WTC11 (cell line): ENCODE measurements around the gene ARL15. TPM values are rescaled to one million over a fixed set of nuclear protein-coding genes. Genes with fewer than 3 reads are reported as not detected.
A peak's percentile ranks its signal among the peaks of the same experiment; 100 is the strongest.

Experiments
- ATAC-seq: fragments of 200-7000 bp; cut with Tn5 transposase; 2 replicates; pipeline ENCODE4 v1.10.0; 2021; ENCODE audit warnings: mild to moderate bottlenecking, moderate library complexity
- CTCF ChIA-PET: fragments of 300-600 bp; sonication (Branson Sonifier 250); formaldehyde crosslinking; loops from one replicate; lab custom pipeline; 2021; ENCODE audit warnings: antibody characterized with exemption; lab: Charles Lee
- POLR2A ChIA-PET: fragments of 350-600 bp; sonication (Branson Sonifier 250); formaldehyde crosslinking; loops from one replicate; lab custom pipeline; 2021; ENCODE audit warnings: antibody characterized with exemption; lab: Charles Lee
- DNase-seq: peaks from one replicate; pipeline ENCODE4 v3.0.0; 2021; ENCODE audit warnings: low spot score
- H3K27ac Mint-ChIP-seq: 2 replicates; pipeline ENCODE4 v1.8.0; 2021; ENCODE audit warnings: mixed read lengths
- H3K27me3 Mint-ChIP-seq: 2 replicates; pipeline ENCODE4 v1.8.0; 2021; ENCODE audit warnings: low read depth, mild to moderate bottlenecking, moderate library complexity, mixed read lengths
- H3K36me3 Mint-ChIP-seq: 2 replicates; pipeline ENCODE4 v1.8.0; 2021; ENCODE audit warnings: mixed read lengths
- H3K4me1 Mint-ChIP-seq: 2 replicates; pipeline ENCODE4 v1.8.0; 2022; ENCODE audit warnings: mixed read lengths
- H3K4me3 Mint-ChIP-seq: 2 replicates; pipeline ENCODE4 v1.8.0; 2021; ENCODE audit warnings: mild to moderate bottlenecking, moderate library complexity, mixed read lengths
- H3K9me3 Mint-ChIP-seq: 2 replicates; pipeline ENCODE4 v1.8.0; 2021; ENCODE audit warnings: mixed read lengths
- ATF1 ChIP-seq: sonication (generic); formaldehyde crosslinking; IDR thresholded peaks from 2 replicates; pipeline ENCODE4 v1.8.1; 2023; ENCODE audit warnings: mild to moderate bottlenecking, moderate library complexity, missing genetic modification reagents
- ATF2 ChIP-seq: sonication (generic); formaldehyde crosslinking; IDR thresholded peaks from 2 replicates; pipeline ENCODE4 v1.8.1; 2022; ENCODE audit warnings: low read depth, missing genetic modification reagents, borderline replicate concordance
- ATF6 ChIP-seq: sonication (generic); formaldehyde crosslinking; IDR thresholded peaks from 2 replicates; pipeline ENCODE4 v1.8.1; 2023; ENCODE audit warnings: mild to moderate bottlenecking, missing genetic modification reagents
- CREM ChIP-seq: sonication (generic); formaldehyde crosslinking; IDR thresholded peaks from 2 replicates; pipeline ENCODE4 v1.8.1; 2022; ENCODE audit warnings: mild to moderate bottlenecking, missing genetic modification reagents, moderate library complexity
- FOXP1 ChIP-seq: sonication (generic); formaldehyde crosslinking; IDR thresholded peaks from 2 replicates; pipeline ENCODE4 v1.8.0; 2022; ENCODE audit warnings: missing genetic modification reagents, mild to moderate bottlenecking, moderate library complexity, borderline replicate concordance
- FOXP4 ChIP-seq: sonication (generic); formaldehyde crosslinking; IDR thresholded peaks from 2 replicates; pipeline ENCODE4 v1.8.0; 2022; ENCODE audit warnings: mild to moderate bottlenecking, missing genetic modification reagents
- MLX ChIP-seq: sonication (generic); formaldehyde crosslinking; IDR thresholded peaks from 2 replicates; pipeline ENCODE4 v1.8.1; 2023; ENCODE audit warnings: mild to moderate bottlenecking, missing genetic modification reagents, moderate library complexity
- OVOL2 ChIP-seq: fragments of 250-450 bp; sonication (Bioruptor Pico); IDR thresholded peaks from 2 replicates; pipeline ENCODE4 v1.9.0; 2021; ENCODE audit warnings: mild to moderate bottlenecking, borderline replicate concordance
- SOX15 ChIP-seq: fragments of 250-450 bp; sonication (Bioruptor Pico); IDR thresholded peaks from 2 replicates; pipeline ENCODE4 v1.9.0; 2021; ENCODE audit warnings: mild to moderate bottlenecking
- ZBTB43 ChIP-seq: sonication (generic); formaldehyde crosslinking; IDR thresholded peaks from 2 replicates; pipeline ENCODE4 v1.8.1; 2023; ENCODE audit warnings: mild to moderate bottlenecking, missing genetic modification reagents
- ZNF121 ChIP-seq: sonication (generic); formaldehyde crosslinking; IDR thresholded peaks from 2 replicates; pipeline ENCODE4 v1.8.0; 2023; ENCODE audit warnings: missing genetic modification reagents
- ZNF263 ChIP-seq: sonication (generic); formaldehyde crosslinking; IDR thresholded peaks from 2 replicates; pipeline ENCODE4 v1.8.1; 2022; ENCODE audit warnings: low read depth, mild to moderate bottlenecking, moderate library complexity, missing genetic modification reagents
- ZNF281 ChIP-seq: sonication (generic); formaldehyde crosslinking; IDR thresholded peaks from 2 replicates; pipeline ENCODE4 v1.8.0; 2023; ENCODE audit warnings: mild to moderate bottlenecking, missing genetic modification reagents
- ZNF317 ChIP-seq: sonication (generic); formaldehyde crosslinking; IDR thresholded peaks from 2 replicates; pipeline ENCODE4 v1.8.1; 2023; ENCODE audit warnings: low read depth, mild to moderate bottlenecking, moderate library complexity, missing genetic modification reagents, borderline replicate concordance
- total RNA-seq: library from RNA; stranded (reverse); gene quantifications from 3 replicates; pipeline ENCODE4 v1.2.3, GENCODE V29; 2021

ARL15 gene
- total RNA-seq, 1 experiment from 2014 or later: 20.1 TPM

GRCh38 chr5:54296386-54296785 lies 14.0 kb downstream of the ARL15 start:
- TF ChIP-seq MLX (CRISPR knock-in tag): no peak
- TF ChIP-seq ZNF121 (CRISPR knock-in tag): no peak
- TF ChIP-seq ATF1 (CRISPR knock-in tag): no peak
- no peak for TF ChIP-seq ZBTB43
- TF ChIP-seq ATF6 (CRISPR knock-in tag): no peak
- no peak for TF ChIP-seq ZNF317 (CRISPR knock-in tag)
- TF ChIP-seq FOXP4: no peak
- no peak for TF ChIP-seq ZNF281
- no peak for TF ChIP-seq ZNF263
- TF ChIP-seq SOX15 (CRISPR knock-in tag): no peak
- TF ChIP-seq, all 79 proteins: peak for 0
- CTCF ChIA-PET: interaction anchor here (0.9 to 1.3 kb wide), 4 partner anchors 9 to 123 kb away, joined by 3 to 4 read pairs (median 4); no protein-coding TSS in a partner anchor
- no peaks in the 10 kb centered on the region for H3K27me3 Mint-ChIP-seq
- no peak overlapping the region for H3K4me3 Mint-ChIP-seq
- no peaks in the 10 kb centered on the region for H3K9me3 Mint-ChIP-seq
- ATAC-seq: peak; percentile 46
- H3K4me1 Mint-ChIP-seq: peaks cover 37% of the 10 kb centered on the region
- no peak for DNase-seq
- H3K36me3 Mint-ChIP-seq: no peaks in the 10 kb centered on the region
- H3K27ac Mint-ChIP-seq: no peak overlapping the region
- POLR2A ChIA-PET: interaction anchor here (1.4 kb wide), 1 partner anchor 14 kb away, joined by 9 read pairs; the partner anchor contains the start of gene ARL15

GRCh38 chr5:54295651-54296276 lies 14.6 kb downstream of the ARL15 start:
- CTCF ChIA-PET: interaction anchor here (0.9 to 1.3 kb wide), 3 partner anchors 10 to 124 kb away, joined by 3 to 4 read pairs (median 4); no protein-coding TSS in a partner anchor
- POLR2A ChIA-PET: interaction anchor here (1.4 kb wide), 1 partner anchor 15 kb away, joined by 9 read pairs; the partner anchor contains the start of gene ARL15
- Mint-ChIP-seq H3K27me3 (no peaks in the 10 kb centered on the region), H3K9me3 (no peaks in the 10 kb centered on the region), H3K36me3 (no peaks in the 10 kb centered on the region), H3K4me1 (peaks cover 37% of the 10 kb centered on the region), H3K4me3 (no peak overlapping the region), H3K27ac (peak overlapping the region; percentile 49)
- ATAC-seq (peak; percentile 76), DNase-seq (no peak)
- TF ChIP-seq FOXP1 (CRISPR knock-in tag): no peak
- no peak for TF ChIP-seq ATF2 (CRISPR knock-in tag)
- no peak for TF ChIP-seq ZNF281
- TF ChIP-seq OVOL2: no peak
- no peak for TF ChIP-seq ZNF121 (CRISPR knock-in tag)
- no peak for TF ChIP-seq ATF6 (CRISPR knock-in tag)
- no peak for TF ChIP-seq CREM (CRISPR knock-in tag)
